HG03196 (cell line): ENCODE results near the gene PACS2.
"Not testable (repeated sequence)": the region's sequence is repeated elsewhere in the genome, so short reads cannot be mapped to it uniquely, and the experiment has no call there.

Source experiments
- ATAC-seq: cut with Tn5 transposase; IDR thresholded peaks from one replicate; pipeline ENCODE4 v1.9.1; 2021; ENCODE audit not compliant: unreplicated experiment

The PACS2 gene

GRCh38 chr14:105348169-105348944, 33.8 kb downstream of the PACS2 start:
- ATAC-seq, result no peak

DNA sequence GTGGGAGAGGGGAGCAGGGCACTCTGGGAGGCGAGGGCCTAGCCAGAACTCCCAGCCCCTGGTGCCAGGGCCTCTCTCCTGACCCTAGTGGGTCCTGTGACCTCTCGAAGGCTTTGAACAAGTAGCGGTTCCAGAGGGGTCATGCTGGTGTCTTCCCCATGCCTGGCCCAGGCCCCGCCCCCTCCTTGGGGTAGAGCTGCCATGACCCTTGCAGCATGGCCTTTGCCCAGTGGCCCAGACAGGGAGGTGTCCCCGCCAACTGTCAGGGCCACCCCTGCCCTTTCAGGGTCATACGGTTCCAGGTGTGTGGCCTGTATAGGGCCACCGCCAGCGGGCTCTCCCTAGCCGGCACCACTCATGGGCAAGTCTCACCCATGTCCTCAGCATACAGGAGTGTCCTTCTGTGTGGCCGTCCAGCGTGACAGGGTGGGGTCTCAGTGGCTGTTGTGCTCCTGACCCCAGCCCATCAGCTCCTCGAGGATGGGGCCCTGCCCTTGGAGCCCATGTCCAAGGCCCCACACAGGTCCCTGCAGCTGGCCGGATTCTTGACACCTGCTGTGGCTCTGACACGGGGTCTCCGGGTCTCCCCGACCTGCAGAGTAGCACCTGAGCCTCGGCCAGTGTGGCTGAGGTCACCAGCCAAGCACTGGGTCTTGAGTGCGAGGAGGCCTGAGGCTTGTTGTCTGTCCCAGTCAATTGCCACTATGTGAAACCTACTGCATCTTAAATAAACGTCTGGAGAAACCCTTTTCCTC, 34.6 kb downstream of the PACS2 start:
- no peak for ATAC-seq

GRCh38 chr14:105349992-105350391, 35.4 kb downstream of the PACS2 start:
- no peak for ATAC-seq

DNA sequence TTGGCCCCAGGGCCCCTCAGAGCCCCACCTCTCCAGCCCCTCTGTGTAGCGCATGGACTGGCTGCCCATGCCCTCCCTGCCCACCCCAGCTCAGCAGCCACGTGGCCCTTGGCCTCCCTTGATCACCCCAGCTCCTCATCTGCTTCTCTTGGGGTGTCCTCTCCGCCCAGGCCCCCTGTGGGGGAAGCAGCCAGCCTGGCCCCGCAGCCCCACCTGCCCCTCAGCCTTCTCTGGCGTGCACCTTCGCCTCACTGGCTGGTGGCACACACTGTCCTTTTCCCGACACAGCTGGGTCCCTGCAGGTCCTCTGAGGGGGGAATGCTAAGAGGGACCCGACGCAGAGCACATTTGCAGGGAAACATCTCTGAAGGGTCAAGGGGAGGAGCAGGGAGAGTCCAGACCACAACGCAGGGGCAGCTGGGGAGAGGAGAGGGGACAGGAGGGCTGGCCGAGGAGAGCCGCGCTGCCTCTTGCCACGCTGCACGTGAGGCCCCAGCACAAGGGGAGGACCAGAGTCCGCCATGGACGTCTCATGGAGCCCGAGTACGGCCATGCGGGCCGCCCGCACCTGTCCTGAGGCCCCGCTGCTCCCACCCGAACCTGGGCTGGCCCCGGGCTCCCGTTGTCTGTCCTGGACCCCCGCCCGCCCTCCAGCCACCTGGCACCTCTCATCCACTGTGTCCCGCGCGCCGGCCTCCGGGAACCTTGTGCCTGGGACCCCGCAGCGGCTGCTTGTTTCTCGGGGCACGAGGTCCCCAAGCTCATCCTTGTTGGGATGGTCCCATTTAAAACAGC, 36.1 kb downstream of the PACS2 start:
- no peak for ATAC-seq

DNA sequence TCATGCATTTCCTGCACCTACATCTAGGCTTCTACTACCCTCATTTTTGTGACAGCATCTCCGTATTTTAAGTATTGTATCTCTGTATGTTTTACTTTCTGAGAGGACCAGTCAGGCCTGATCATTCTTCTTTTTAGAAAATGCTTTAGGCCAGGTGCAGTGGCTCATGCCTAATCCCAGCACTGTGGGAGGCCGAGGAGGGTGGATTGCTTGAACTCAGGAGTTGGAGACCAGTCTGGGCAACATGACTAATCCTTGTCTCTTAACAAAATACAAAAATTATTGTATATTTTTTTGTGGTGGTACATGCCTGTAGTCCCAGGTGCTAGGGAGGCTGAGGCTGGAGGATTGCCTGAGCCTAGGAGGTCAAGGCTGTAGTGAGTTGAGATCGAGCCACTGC, 36.9 kb downstream of the PACS2 start:
- no peak for ATAC-seq

DNA sequence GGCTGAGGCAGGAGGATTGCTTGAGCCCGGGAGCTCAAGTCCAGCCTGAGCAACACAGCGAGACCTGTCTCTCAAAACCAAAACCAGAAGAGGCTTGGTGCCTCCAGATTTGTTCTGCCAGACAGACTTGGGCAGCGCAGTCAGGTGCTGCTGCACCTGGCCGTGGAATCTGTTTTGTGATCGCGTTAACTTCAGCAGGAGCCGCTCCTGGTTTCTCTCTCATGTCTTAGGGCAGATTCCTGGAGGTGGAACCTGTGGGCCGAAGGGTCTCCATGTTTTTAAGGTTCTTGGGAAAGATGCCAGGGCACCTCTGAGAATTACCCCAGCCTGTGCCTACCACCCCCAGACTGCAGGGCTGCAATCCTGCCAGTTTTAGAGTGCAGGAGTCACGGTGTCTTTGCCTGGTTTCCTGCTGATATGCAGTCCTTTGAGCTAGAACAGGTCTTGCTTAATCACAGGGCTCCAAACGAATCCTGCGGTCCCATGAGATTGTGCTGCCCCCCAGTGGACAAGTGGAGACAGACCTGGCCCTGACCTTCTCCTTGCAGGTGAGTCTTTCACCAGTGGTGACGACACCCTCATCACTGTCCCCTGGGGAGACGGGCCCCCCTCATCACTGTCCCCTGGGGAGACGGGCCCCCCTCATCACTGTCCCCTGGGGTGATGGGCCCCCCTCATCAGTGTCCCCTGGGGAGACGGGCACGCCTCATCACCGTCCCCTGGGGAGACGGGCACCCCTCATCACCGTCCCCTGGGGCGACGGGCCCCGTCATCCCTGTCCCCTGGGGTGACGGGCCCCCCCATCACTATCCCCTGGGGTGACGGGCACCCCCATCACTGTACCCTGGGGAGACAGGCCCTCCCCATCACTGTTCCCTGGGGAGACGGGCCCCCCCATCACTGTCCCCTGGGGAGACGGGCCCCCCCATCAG, 37.6 kb downstream of the PACS2 start:
- ATAC-seq, result peak; percentile 47

- ATAC-seq, result no peak
Observed at GRCh38 chr14:105353136-105353535, 38.6 kb downstream of the PACS2 start.

- no peak for ATAC-seq
Observed at GRCh38 chr14:105354541-105354940, 40.0 kb downstream of the PACS2 start.

DNA sequence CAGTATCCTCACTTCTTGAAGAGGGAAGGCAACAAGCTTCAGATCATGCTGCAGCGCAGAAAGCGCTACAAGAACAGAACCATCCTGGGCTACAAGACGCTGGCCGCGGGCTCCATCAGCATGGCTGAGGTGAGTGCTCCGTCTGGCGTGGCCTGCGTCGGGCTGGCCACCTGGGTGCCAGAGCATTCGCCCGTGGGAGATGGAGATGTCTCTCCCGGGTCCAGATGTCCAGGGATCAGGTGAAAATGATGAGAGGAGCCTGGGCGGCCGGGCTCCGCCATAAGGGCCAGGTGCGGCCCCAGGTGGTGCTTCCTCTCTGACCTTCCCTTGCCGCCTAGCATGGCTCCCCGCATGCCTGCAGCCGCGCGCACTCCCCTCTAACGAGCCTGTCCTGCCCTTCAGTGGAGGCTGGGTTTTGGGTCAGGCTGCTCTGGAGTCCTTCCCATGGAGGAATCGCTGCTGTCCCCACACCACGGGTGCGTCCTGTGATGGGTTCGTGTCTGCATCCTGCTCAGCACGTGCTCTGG, 40.6 kb downstream of the PACS2 start:
- ATAC-seq, result no peak

- ATAC-seq, result no peak
Observed at GRCh38 chr14:105355850-105356604, 41.5 kb downstream of the PACS2 start.

DNA sequence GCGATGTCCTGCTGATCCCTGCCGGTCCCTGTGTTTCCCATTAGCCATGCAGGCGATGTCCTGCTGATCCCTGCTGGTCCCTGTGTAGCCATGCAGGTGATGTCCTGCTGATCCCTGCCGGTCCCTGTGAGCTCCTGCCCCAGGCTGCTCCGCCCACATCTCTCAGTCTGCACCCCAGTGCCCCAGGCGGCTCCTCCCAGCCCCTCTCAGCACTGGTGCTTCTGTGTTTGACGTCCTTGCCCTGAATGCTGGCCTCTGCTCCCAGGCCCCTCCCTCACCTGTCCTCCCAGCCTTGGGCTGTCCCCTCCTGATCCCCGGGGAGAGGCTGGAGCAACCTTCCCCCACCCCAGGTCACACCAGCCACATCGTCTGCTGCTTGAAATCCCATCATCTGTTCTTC, 42.4 kb downstream of the PACS2 start:
- ATAC-seq, result no peak

- ATAC-seq, result no peak
Observed at GRCh38 chr14:105357626-105358025, 43.1 kb downstream of the PACS2 start.

DNA sequence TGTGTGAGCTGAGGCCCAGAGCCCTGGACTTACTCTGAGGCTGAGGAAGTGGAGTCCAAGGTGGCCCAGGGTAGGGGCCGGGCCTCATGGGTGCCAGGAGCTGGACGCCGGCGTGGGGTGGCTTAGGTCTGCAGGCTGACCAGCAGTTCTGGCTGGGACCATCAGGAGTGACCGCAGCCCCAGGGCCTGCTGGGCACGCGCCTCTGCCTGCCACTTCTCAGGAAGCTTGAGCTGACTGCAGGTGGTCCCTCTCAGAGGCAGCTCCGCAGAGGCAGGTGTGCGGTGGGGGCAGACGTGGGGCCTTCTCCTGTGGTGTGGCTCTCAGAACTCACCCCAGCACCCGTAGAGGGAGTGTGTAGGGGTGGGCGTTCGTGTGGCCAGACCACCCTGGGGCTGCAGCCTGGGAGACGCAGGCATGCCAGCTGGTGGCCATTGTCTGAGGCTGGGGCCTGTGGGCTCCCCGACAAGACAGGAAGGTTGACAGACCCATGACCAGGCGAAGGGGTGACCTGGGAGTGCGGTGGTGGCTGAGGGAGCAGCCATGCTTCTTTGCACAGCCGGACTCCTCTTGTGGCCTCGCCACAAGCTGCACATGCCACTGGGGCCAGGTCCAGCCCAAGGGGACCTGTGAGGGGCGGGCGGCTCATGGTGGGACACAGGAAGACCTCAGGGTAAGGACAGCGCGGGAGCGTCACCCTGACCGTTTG, 43.7 kb downstream of the PACS2 start:
- no peak for ATAC-seq

- no peak for ATAC-seq
Observed at GRCh38 chr14:105358943-105359342, 44.4 kb downstream of the PACS2 start.

DNA sequence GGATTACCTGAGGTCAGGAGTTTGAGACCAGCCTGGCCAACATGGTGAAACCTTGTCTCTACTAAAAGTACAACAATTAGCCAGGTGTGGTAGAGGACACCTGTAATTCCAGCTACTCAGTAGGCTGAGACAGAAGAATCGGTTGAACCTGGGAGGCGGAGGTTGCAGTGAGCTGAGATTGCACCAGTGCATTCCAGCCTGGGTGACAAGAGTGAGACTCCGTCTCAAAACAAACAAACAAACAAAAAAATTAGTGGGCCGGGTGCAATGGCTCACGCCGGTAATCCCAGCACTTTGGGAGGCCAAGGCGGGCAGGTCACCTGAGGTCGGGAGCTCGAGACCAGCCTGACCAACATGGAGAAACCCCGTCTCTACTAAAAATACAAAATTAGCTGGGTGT, 46.9 kb downstream of the PACS2 start:
- not testable (repeated sequence) for ATAC-seq

GRCh38 chr14:105363847-105364708, 49.5 kb downstream of the PACS2 start:
- no peak for ATAC-seq

DNA sequence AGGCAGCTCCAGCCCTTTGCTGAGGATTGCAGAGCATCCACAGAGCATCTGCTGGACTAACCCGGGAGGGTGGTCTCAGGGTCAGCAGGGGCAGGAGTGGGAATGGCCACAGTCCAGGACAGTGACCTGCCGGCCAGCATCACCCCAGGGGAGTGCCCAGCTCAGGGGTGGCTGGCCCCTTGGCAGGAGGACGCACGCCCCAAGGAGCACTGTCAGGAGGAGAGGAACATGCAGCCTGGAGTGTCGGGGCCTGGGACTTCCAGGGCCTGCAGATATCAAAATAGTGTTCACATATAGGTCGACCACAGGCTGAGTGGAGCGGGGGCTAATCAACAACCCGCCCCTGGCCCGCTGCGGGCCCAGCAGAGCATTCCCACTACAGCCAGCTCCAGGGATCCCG, 50.6 kb downstream of the PACS2 start:
- no peak for ATAC-seq

DNA sequence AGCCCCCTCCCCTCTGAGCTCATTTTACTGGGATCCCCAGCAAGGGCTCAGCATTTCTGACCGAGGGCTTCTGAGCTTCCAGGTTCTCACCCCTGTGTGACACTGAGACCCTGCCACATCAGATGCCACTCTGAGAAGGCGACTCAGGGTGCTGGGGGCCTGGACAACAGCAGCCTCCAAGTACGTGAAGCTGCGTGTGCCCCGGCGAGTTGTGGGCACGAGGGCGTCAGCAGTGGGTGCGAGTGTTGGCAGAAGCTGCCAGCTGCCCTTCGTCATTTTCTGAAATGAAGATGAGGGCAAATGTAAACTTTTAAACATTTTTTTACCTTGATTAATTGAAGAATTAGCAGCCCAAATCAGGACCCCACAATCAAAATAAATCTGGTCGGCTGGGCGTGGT, 51.1 kb downstream of the PACS2 start:
- no peak for ATAC-seq
